PC-9 (cell line): ENCODE measurements around the gene IPO4.

ENCODE experiments used
- CTCF ChIP-seq: fragments of 200-600 bp; sonication (generic); conservative IDR thresholded peaks from 2 replicates; pipeline ENCODE4 v1.6.1; 2017; ENCODE audit warnings: mixed run types, antibody characterized with exemption, mild to moderate bottlenecking, moderate library complexity
- EZH2 ChIP-seq: fragments of 200-600 bp; sonication (generic); IDR thresholded peaks from 2 replicates; pipeline ENCODE4 v1.8.0; 2017; ENCODE audit warnings: antibody characterized with exemption, low read depth

- TF ChIP-seq EZH2 (no peak), CTCF (no peak)
Observed at GRCh38 chr14:24177891-24178290, 10.7 kb downstream of the IPO4 start.
